SU-DHL-6 (cell line): ENCODE data around the gene ECD.

Source experiments
- H2AFZ ChIP-seq: fragments of 200-600 bp; sonication (generic); 2 replicates; pipeline ENCODE4 v1.6.1; 2014; ENCODE audit warnings: low read depth, mild to moderate bottlenecking, moderate library complexity, mixed read lengths, antibody characterized with exemption, low read length; ENCODE audit not compliant: severe bottlenecking
- H3F3A ChIP-seq: fragments of 200-600 bp; shearing (Covaris generic); 2 replicates; pipeline ENCODE4 v1.6.0; 2016; ENCODE audit warnings: antibody characterized with exemption, mild to moderate bottlenecking; ENCODE audit not compliant: insufficient read depth
- H3K27ac ChIP-seq: fragments of 200-600 bp; sonication (generic); 2 replicates; pipeline ENCODE4 v1.5.1; 2016; ENCODE audit warnings: low read depth, mild to moderate bottlenecking, low read length, moderate library complexity, mixed read lengths
- H3K27me3 ChIP-seq: fragments of 200-600 bp; sonication (generic), shearing (Covaris generic); 2 replicates; pipeline ENCODE4 v1.6.0; 2014; ENCODE audit warnings: mild to moderate bottlenecking, low read length
- H3K36me3 ChIP-seq: fragments of 200-600 bp; sonication (generic); 2 replicates; pipeline ENCODE4 v1.6.1; 2014; ENCODE audit warnings: mild to moderate bottlenecking, low read length, mixed read lengths
- H3K4me2 ChIP-seq: fragments of 300-600, 200-600 bp; shearing (Covaris generic), sonication (generic); 2 replicates; pipeline ENCODE4 v1.6.0; 2014; ENCODE audit warnings: low read length, low read depth, mild to moderate bottlenecking; ENCODE audit not compliant: poor library complexity, severe bottlenecking
- H3K4me3 ChIP-seq: fragments of 200-600 bp; sonication (generic); 2 replicates; pipeline ENCODE4 v1.5.1; 2014; ENCODE audit warnings: antibody characterized with exemption, low read length, mild to moderate bottlenecking, mixed read lengths; ENCODE audit not compliant: insufficient read depth, poor library complexity, severe bottlenecking
- H3K79me2 ChIP-seq: fragments of 200-600 bp; sonication (generic); 2 replicates; pipeline ENCODE4 v1.6.1; 2014; ENCODE audit warnings: mild to moderate bottlenecking, low read length, moderate library complexity; ENCODE audit not compliant: insufficient read depth
- H3K9ac ChIP-seq: fragments of 200-600 bp; sonication (generic); 2 replicates; pipeline ENCODE4 v1.7.0; 2014; ENCODE audit warnings: mild to moderate bottlenecking, low read length
- H3K9me2 ChIP-seq: fragments of 200-600 bp; sonication (generic); replicated peaks from 2 replicates; pipeline ENCODE4 v1.6.1; 2014; ENCODE audit warnings: low read length; ENCODE audit not compliant: insufficient read depth
- H3K9me3 ChIP-seq: fragments of 200-600 bp; sonication (generic); 2 replicates; pipeline ENCODE4 v1.6.1; 2014; ENCODE audit warnings: low read length, mixed read lengths; ENCODE audit not compliant: insufficient read depth
- H4K20me1 ChIP-seq: fragments of 200-600 bp; sonication (generic); 2 replicates; pipeline ENCODE4 v1.6.1; 2014; ENCODE audit warnings: low read depth, mild to moderate bottlenecking, antibody characterized with exemption, low read length, moderate library complexity, mixed read lengths
- EZH2phosphoT487 ChIP-seq: fragments of 200-600 bp; sonication (generic), shearing (Covaris generic); conservative IDR thresholded peaks from 2 replicates; pipeline ENCODE4 v1.6.1; 2018; ENCODE audit warnings: mild to moderate bottlenecking, antibody characterized with exemption, low read length, moderate library complexity, mixed read lengths
- TF ChIP-seq, protein P1 (sequence below): fragments of 200-600 bp; sonication (generic); IDR thresholded peaks from one replicate; pipeline ENCODE4 v1.5.1; 2017; ENCODE audit warnings: antibody characterized with exemption, mild to moderate bottlenecking, low read length, moderate library complexity; ENCODE audit not compliant: insufficient read depth, poor library complexity, severe bottlenecking

The ECD gene

GRCh38 chr10:73186266-73186665 is 18.5 kb upstream of the ECD start:
- H3K4me2 ChIP-seq, result no peak overlapping the region
- H3K36me3 ChIP-seq, result no peaks in the 10 kb centered on the region; the same call in 1 of the 2 replicates
- H2AFZ ChIP-seq, result no peak overlapping the region
- no peaks in the 10 kb centered on the region for H3K79me2 ChIP-seq
- H3K9ac ChIP-seq, result no peak overlapping the region
- 0 out of 2 replicates have a peak, but pooled peaks cover 5% of the 10 kb centered on the region for H3F3A ChIP-seq
- no peak overlapping the region for H3K4me3 ChIP-seq
- H3K9me2 ChIP-seq, result no peaks in the 10 kb centered on the region
- no peaks in the 10 kb centered on the region for H3K9me3 ChIP-seq
- no peak overlapping the region for H3K27ac ChIP-seq
- no peak for TF ChIP-seq EZH2phosphoT487
- TF ChIP-seq, protein P1, sequence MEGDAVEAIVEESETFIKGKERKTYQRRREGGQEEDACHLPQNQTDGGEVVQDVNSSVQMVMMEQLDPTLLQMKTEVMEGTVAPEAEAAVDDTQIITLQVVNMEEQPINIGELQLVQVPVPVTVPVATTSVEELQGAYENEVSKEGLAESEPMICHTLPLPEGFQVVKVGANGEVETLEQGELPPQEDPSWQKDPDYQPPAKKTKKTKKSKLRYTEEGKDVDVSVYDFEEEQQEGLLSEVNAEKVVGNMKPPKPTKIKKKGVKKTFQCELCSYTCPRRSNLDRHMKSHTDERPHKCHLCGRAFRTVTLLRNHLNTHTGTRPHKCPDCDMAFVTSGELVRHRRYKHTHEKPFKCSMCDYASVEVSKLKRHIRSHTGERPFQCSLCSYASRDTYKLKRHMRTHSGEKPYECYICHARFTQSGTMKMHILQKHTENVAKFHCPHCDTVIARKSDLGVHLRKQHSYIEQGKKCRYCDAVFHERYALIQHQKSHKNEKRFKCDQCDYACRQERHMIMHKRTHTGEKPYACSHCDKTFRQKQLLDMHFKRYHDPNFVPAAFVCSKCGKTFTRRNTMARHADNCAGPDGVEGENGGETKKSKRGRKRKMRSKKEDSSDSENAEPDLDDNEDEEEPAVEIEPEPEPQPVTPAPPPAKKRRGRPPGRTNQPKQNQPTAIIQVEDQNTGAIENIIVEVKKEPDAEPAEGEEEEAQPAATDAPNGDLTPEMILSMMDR, result no peak
- H4K20me1 ChIP-seq, result no peaks in the 10 kb centered on the region
- no peaks in the 10 kb centered on the region for H3K27me3 ChIP-seq

DNA sequence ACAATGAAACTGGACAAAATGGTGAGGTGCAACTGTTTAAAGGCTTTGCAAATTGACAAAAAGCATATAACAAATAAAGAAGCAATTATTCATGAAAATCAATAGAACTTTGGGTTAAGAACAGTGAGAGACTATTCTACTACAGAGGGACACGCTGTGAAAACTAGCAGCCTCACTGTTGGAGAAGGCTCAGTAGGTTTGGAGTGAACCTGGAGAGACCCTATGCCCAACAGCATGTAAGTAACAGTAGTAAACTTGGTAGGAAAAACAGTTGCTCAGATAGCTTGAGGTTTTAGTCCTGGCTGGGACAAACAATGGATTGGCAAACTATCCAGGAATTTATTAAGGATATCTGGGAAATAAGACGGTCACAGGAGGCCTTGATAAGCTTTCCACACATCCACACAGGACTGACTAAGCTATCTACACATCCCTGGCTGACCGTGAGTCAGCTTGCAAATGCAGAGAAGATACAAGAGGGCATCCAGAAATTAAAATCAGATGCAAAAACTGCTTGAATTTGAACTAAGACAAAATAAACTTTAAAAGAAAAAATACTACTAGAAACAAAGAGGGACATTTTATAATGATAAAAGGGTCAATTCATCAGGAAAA is 16.0 kb upstream of the ECD start:
- Histone ChIP-seq H3K27me3 (no peaks in the 10 kb centered on the region), H3K27ac (no peak overlapping the region), H2AFZ (no peak overlapping the region), H3K9me2 (no peaks in the 10 kb centered on the region), H3K4me3 (no peak overlapping the region), H3K9me3 (no peaks in the 10 kb centered on the region), H3K36me3 (no peaks in the 10 kb centered on the region; the same call in 1 of the 2 replicates), H3K79me2 (no peaks in the 10 kb centered on the region), H3K9ac (no peak overlapping the region), H4K20me1 (no peaks in the 10 kb centered on the region), H3K4me2 (no peak overlapping the region), H3F3A (no peaks in the 10 kb centered on the region)
- no peak for TF ChIP-seq EZH2phosphoT487
- TF ChIP-seq, protein P1, result no peak

DNA sequence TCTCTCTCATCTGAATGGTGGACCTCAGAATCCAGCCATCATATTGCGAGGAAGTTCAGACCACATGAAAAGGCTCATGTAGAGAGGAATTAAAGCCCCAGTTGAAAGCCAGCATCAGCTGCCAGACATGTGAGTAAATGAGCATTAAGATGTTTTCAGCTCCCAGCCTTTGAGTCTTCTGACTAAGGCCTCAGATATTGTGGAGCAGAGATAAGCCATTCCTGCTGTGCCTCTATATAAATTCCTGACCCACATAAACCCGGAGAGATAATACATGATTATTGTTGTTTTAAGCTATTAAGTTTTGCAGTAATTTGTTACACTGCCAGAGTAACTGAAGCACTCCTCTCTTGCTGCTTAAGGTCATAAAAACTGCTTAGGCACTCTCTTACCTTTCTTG is 14.8 kb upstream of the ECD start:
- H3K4me2 ChIP-seq, result no peak overlapping the region
- no peaks in the 10 kb centered on the region for H3K9me2 ChIP-seq
- no peaks in the 10 kb centered on the region for H3K27me3 ChIP-seq
- no peaks in the 10 kb centered on the region for H3F3A ChIP-seq
- H3K36me3 ChIP-seq, result no peaks in the 10 kb centered on the region; the same call in 1 of the 2 replicates
- no peak overlapping the region for H3K4me3 ChIP-seq
- no peaks in the 10 kb centered on the region for H3K9me3 ChIP-seq
- H3K27ac ChIP-seq, result no peak overlapping the region
- TF ChIP-seq EZH2phosphoT487, result no peak
- TF ChIP-seq, protein P1, result no peak
- H2AFZ ChIP-seq, result no peak overlapping the region
- H3K79me2 ChIP-seq, result no peaks in the 10 kb centered on the region
- H3K9ac ChIP-seq, result no peak overlapping the region
- no peaks in the 10 kb centered on the region for H4K20me1 ChIP-seq
